GM12801 (cell line): ENCODE data around the gene OSM.

Source experiments
- TF ChIP-seq, protein P1 (sequence below): IDR thresholded peaks from one replicate; pipeline ENCODE4 v1.5.1; 2011; ENCODE audit warnings: control low read depth; ENCODE audit not compliant: insufficient read length; ENCODE audit errors: extremely low read depth

Gene OSM

DNA sequence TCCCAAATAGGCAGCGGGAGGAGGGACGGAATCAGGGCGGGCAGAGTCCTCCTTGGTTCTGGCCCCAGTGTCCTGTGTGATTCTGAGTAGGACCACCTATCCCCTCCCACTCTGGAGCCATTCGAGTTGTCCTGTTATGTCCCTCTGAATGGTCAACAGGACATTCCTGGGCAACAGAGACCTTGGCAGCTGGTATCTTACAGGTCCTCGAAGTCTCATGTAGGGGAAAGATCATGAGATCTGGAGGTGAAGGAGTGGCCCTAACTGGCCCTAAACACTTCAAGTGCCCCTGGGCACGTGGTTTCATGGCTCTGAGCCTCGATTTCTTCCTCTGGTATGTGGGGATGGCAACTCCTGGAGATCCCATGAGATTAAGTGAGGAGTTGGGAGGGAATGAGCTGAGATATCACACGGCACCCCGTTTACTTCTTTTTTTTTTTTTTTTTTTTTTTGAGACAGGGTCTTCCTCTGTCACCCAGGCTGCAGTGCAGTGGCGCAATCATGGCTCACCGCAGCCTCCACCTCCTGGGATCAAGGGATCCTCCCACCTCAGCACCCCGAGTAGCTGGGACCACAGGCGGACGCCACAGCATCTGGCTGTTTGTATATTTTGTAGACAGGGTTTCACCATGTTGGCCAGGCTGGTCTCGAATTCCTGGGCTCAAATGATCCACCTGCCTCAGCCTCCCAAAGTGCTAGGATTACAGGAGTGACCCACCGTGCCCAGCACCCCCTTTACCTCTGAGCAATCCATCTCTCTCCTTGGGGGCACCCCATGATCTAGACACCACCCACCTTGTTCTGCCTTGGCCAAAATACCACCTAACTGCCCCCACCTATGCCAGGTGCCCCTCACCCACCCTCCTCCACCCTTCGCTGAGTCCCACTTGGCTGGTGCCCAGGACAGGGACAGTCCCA lies 26.9 kb downstream of the OSM start:
- TF ChIP-seq, protein P1, sequence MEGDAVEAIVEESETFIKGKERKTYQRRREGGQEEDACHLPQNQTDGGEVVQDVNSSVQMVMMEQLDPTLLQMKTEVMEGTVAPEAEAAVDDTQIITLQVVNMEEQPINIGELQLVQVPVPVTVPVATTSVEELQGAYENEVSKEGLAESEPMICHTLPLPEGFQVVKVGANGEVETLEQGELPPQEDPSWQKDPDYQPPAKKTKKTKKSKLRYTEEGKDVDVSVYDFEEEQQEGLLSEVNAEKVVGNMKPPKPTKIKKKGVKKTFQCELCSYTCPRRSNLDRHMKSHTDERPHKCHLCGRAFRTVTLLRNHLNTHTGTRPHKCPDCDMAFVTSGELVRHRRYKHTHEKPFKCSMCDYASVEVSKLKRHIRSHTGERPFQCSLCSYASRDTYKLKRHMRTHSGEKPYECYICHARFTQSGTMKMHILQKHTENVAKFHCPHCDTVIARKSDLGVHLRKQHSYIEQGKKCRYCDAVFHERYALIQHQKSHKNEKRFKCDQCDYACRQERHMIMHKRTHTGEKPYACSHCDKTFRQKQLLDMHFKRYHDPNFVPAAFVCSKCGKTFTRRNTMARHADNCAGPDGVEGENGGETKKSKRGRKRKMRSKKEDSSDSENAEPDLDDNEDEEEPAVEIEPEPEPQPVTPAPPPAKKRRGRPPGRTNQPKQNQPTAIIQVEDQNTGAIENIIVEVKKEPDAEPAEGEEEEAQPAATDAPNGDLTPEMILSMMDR, result no peak

DNA sequence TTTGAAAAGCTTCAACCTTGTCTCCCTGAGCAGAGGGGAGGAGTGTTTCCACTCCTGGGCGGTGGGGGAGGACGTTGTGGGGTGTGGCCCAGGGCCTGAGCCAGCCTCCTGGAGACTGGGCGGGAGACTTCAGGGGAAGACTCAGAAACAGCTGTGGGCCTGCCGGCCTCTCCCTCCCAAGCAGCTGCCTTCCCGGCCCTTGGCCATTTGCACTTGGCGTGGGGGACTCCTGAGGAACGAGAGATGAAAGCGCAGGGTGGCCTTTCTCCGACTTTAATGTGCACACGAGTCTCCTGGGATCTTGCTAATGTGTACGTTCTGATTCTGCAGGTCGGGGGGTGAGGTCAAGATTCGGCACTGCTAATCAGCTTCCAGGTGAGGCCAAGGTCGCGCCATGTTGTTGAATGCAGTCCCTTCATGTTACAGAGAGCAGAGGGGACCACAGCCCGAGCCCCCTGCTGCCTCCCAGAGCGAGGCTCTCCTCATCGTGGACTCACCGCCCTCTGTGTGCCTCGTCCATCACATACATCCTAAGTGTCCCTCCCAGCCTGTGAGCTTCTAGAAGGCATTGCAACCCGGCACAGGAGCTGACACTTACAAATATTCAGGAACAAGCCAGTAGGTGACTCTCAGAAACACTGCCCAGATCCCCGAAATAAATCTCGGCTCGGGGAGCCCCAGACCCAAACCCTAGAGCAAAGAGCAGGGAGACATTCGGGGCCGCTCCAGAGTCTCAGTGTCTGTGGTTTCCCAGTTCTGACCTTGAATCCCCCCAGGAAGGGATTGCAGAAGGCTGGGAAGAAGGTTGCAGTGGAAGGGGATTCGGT lies 27.8 kb downstream of the OSM start:
- TF ChIP-seq, protein P1, result no peak

DNA sequence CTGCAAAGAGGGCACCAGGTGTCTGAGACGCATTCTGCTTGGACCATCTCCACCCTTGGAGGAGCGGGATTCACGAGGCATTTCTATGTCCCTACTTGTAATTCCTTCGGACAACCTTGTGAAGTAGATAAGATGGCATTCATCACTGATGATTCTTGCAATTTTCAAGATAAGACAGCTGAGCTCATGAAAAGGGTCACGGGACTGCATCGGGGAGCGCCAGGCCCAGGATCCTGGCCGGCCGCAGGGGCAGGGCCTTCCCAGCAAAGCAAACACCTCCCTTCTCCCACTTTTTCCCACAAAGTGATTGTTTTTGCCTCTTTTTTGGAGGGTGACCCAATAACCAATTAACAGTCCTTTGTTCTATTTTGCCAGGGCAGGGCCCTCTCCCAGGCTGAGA lies 28.5 kb downstream of the OSM start:
- TF ChIP-seq, protein P1, result no peak

DNA sequence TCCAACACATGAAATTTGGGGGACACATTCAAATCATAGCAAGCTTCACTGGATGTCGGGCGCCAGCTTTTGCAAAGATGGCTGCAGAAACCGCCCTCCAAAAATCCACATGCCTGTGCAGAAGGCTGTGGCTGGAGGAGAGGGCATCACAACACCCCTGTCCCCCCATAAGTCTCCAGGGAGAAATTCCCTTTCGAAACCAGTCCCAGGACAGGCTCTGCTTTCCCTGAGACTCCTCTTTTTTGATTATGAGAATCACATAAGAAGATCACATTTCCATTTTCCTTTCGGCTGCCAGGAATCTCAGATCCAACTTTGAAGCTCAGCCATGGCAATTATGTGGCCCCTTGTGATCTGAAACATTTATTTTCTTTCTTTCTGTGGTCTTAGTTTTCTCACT lies 29.8 kb downstream of the OSM start:
- TF ChIP-seq, protein P1, result no peak

DNA sequence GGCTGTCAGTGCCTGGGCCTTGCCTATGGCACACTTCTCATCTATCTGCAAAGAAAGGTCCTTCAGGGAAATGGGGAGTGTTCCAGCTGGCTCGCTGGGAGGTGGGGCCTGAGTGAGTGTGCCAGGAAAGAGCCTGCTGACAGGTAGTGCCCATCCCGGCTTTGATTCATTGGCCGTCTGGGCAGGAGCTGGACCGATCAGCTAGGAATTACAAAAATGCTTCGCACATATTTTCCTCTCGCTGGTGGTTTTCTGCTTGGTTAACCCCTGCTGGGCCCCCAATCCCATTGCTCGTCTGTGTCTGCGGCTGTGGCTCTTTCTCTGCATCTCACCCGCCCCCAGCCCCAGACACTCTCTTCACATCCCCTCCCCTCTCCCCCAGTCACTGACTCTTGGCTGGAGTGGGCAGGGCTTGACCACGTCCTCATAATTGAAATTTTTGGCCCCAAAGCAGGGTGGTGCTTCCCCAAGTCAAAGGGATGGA lies 30.9 kb downstream of the OSM start:
- TF ChIP-seq, protein P1, result no peak

DNA sequence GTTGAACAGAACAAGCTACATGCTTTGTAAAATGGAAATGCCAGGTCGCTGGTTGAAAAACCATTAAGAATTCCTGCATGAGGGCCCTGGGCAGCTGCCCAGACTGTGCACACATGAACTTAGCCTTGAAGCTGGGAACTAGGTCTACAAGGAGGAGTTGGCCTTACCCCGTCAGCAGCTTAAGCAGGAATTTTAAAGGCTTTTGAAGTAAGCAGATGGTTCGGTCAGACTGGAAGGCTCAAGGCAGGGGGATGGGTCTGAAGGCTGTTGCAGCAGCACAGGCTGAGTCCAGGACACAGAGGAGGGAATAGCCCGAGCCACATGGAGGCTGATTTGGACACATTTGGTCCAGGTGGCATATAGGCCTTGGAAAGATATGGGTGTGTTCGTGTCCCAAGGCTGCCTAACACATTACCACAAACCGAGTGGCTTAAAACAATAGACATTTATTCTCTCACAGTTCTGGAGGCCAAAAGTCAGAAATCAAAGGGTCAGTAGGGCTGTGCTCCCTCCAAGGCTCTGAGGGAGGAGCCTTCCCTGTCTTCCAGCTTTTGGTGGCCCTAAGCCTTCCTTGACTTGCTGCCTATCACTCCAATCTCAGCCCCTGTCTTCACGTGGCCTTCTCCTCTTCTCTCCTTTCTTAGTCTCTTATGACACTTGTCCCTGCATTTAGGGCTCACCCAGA lies 31.7 kb downstream of the OSM start:
- TF ChIP-seq, protein P1, result no peak

DNA sequence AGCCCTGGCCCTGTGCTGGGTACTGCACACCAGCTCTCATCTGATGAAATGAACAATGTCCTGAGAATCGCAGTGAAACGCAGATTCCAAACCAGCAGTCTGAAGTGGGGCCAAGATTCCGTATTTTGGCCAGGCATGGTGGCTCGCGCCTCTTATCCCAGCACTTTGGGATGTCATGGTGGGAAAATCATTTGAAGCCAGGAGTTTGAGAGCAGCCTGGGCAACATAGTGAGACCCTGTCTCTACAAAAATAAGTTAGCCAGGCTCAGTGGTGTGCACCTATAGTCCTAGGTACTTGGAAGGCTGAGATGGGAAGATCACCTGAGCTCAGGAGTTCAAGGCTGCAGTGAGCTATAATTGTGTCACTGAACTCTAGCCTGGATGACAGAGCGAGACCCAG lies 33.1 kb downstream of the OSM start:
- TF ChIP-seq, protein P1, result no peak
